ENCODE results near the gene BRD1. TPM values are rescaled to one million over a fixed set of nuclear protein-coding genes. Genes with fewer than 3 reads are reported as not detected.

The BRD1 gene
- total and polyA plus RNA-seq, 9 of the 15 experiments (the other 6 are each of a cell fraction or from before 2014, with no cell fraction given) = 0.42 to 17.6 (median 5.5) TPM

DNA sequence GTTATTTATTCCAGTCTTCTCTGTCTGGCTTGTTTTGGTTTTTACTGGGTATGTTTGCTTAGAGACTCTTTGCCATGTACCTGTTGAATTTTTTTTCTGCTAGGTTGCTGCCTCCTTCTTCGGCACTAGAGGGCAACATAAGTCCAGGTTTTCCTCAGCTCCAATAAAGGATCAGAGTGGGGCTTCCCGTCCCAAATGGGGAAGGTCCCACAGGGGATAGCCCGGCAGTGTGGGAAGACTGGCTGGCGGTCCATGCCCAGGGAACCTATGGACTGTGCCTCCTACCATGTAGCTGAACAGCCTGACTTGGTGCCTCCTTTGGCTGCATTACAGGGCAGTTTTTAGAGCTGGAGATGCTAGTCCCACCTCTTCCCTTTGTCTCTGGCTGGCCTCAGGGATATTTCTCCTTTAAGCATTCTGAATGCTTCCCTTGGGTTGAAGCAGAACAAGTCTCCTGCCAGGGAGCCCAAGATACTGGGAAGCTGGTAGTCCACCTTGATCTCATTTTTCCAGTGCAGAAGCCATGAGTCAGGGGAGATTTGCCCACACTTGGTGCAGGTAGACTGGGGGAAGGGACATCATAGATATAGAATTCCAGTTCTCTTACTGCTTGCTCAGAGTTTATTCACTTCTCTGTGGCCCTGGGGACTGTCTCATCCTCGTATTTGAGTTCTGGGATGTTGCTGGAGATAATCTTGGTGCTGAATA is 60.2 kb downstream of the BRD1 start (continued):
- TF ChIP-seq ARNT (IDR thresholded peaks at IDR 0.05) = peak; percentile 26 to 54; a peak in 1 of 4 replicates
- no peak for TF ChIP-seq ELF1 (tag; IDR thresholded peaks at IDR 0.05)
- TF ChIP-seq HMGN3 (IDR thresholded peaks at IDR 0.05; ENCODE audit: borderline replicate concordance, extremely low read depth, insufficient read length, low read depth, low read length) = no peak
- TF ChIP-seq HDAC3 (IDR thresholded peaks at IDR 0.05; ENCODE audit: borderline replicate concordance, partially characterized antibody) = no peak
- 0 out of 2 replicates have a peak, but pooled peaks have one; percentile 29 for TF ChIP-seq ZNF175 (CRISPR knock-in tag; IDR thresholded peaks at IDR 0.05; ENCODE audit: low read depth)
- TF ChIP-seq FOXK2 (conservative IDR thresholded peaks at IDR 0.05 in 1 of 2, IDR thresholded peaks at IDR 0.05 in 1 of 2; ENCODE audit: low read depth in 2 of 2) = 0 out of 4 replicates have a peak, but pooled peaks have one; percentile 25 to 43
- TF ChIP-seq PHF21A (IDR thresholded peaks at IDR 0.05; ENCODE audit: borderline replicate concordance, low read depth) = 0 out of 2 replicates have a peak, but pooled peaks have one; percentile 8
- TF ChIP-seq, protein P1, sequence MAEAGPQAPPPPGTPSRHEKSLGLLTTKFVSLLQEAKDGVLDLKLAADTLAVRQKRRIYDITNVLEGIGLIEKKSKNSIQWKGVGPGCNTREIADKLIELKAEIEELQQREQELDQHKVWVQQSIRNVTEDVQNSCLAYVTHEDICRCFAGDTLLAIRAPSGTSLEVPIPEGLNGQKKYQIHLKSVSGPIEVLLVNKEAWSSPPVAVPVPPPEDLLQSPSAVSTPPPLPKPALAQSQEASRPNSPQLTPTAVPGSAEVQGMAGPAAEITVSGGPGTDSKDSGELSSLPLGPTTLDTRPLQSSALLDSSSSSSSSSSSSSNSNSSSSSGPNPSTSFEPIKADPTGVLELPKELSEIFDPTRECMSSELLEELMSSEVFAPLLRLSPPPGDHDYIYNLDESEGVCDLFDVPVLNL (CRISPR knock-in tag; IDR thresholded peaks at IDR 0.05; ENCODE audit: low read depth) = no peak
- TF ChIP-seq DPF2 (IDR thresholded peaks at IDR 0.05) = no peak
- TF ChIP-seq NELFE (IDR thresholded peaks at IDR 0.05; ENCODE audit: insufficient read depth, insufficient read length) = no peak
- no peak for TF ChIP-seq SRF (CRISPR knock-in tag; IDR thresholded peaks at IDR 0.05)
- TF ChIP-seq, protein P2, sequence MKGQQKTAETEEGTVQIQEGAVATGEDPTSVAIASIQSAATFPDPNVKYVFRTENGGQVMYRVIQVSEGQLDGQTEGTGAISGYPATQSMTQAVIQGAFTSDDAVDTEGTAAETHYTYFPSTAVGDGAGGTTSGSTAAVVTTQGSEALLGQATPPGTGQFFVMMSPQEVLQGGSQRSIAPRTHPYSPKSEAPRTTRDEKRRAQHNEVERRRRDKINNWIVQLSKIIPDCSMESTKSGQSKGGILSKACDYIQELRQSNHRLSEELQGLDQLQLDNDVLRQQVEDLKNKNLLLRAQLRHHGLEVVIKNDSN (CRISPR knock-in tag; IDR thresholded peaks at IDR 0.05) = no peak
- TF ChIP-seq TRIM24 (IDR thresholded peaks at IDR 0.05) = peak; percentile 43 to 72; a peak in 3 of 4 replicates
- peak; percentile 48; the same call in 1 of the 2 replicates for TF ChIP-seq CC2D1A (IDR thresholded peaks at IDR 0.05)
- TF ChIP-seq, protein P3, sequence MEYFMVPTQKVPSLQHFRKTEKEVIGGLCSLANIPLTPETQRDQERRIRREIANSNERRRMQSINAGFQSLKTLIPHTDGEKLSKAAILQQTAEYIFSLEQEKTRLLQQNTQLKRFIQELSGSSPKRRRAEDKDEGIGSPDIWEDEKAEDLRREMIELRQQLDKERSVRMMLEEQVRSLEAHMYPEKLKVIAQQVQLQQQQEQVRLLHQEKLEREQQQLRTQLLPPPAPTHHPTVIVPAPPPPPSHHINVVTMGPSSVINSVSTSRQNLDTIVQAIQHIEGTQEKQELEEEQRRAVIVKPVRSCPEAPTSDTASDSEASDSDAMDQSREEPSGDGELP (CRISPR knock-in tag; IDR thresholded peaks at IDR 0.05; ENCODE audit: borderline replicate concordance) = no peak
- no peak for TF ChIP-seq OTX1 (CRISPR knock-in tag; IDR thresholded peaks at IDR 0.05)
- TF ChIP-seq TEAD4 (IDR thresholded peaks at IDR 0.05; ENCODE audit: low read length) = 0 out of 2 replicates have a peak, but pooled peaks have one; percentile 12
- no peak for TF ChIP-seq TEAD4 (CRISPR knock-in tag; IDR thresholded peaks at IDR 0.05; ENCODE audit: borderline replicate concordance)
- TF ChIP-seq MAZ (CRISPR knock-in tag; conservative IDR thresholded peaks at IDR 0.05 in 1 of 2, IDR thresholded peaks at IDR 0.05 in 1 of 2) = 0 out of 4 replicates have a peak, but pooled peaks of 1 of the 2 experiments have one; percentile 21
- TF ChIP-seq, protein P4, sequence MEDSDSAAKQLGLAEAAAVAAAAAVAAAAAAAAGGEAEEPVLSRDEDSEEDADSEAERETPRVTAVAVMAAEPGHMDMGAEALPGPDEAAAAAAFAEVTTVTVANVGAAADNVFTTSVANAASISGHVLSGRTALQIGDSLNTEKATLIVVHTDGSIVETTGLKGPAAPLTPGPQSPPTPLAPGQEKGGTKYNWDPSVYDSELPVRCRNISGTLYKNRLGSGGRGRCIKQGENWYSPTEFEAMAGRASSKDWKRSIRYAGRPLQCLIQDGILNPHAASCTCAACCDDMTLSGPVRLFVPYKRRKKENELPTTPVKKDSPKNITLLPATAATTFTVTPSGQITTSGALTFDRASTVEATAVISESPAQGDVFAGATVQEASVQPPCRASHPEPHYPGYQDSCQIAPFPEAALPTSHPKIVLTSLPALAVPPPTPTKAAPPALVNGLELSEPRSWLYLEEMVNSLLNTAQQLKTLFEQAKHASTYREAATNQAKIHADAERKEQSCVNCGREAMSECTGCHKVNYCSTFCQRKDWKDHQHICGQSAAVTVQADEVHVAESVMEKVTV (CRISPR knock-in tag; IDR thresholded peaks at IDR 0.05) = peak; percentile 67
- no peak for TF ChIP-seq ZNF695 (CRISPR knock-in tag; IDR thresholded peaks at IDR 0.05)
- TF ChIP-seq ZNF551 (CRISPR knock-in tag; IDR thresholded peaks at IDR 0.05) = no peak
- TF ChIP-seq POLR2AphosphoS5 (IDR thresholded peaks at IDR 0.05; ENCODE audit: control insufficient read depth, insufficient read depth, low read depth, low read length) = no peak

All from K562 (cell line).